ENCODE measurements around the gene OTOF. TPM values are rescaled to one million over a fixed set of nuclear protein-coding genes. Genes with fewer than 3 reads are reported as not detected.

The OTOF gene
- polyA plus RNA-seq, 3 donors, result 0.51 TPM; not detected in 2

- peaks cover 19% of the 10 kb centered on the region for H3K4me1 Mint-ChIP-seq
- H3K79me2 ChIP-seq (ENCODE audit: insufficient read depth, low read length), result no peaks in the 10 kb centered on the region
- H3K36me3 ChIP-seq (replicated peaks in 1 of 2; ENCODE audit: control insufficient read depth in 1 of 2, insufficient read depth in 2 of 2, low read length in 2 of 2), result no peaks in the 10 kb centered on the region
- no peaks in the 10 kb centered on the region for H3K9me3 ChIP-seq (replicated peaks in 1 of 2; ENCODE audit: control insufficient read depth in 1 of 2, insufficient read depth in 1 of 2, low read length in 2 of 2)
- intact Hi-C loops (cut with micrococcal nuclease), result no loop called here
- H3K36me3 Mint-ChIP-seq, result no peaks in the 10 kb centered on the region
- peak overlapping the region in 1 of 7 donors; percentile 26 for H3K27ac Mint-ChIP-seq
- peaks cover 2 to 8% (median 3%) of the 10 kb centered on the region in 3 donors for H3K27me3 Mint-ChIP-seq (ENCODE audit: low read depth in 3 of 3)
- DNase-seq, result no peak
- H3K27ac ChIP-seq (ENCODE audit: low read depth in 1 of 2, low read length in 2 of 2), result no peak overlapping the region
- H3K27me3 ChIP-seq (ENCODE audit: control insufficient read depth in 2 of 2, insufficient read depth in 2 of 2, low read length in 2 of 2), result no peaks in the 10 kb centered on the region
- H3K4me3 ChIP-seq (replicated peaks in 1 of 3; ENCODE audit: low read depth in 2 of 3, low read length in 3 of 3), result no peak overlapping the region
- H3K9me3 Mint-ChIP-seq, result no peaks in the 10 kb centered on the region
- no peak overlapping the region for H3K4me2 ChIP-seq (replicated peaks; ENCODE audit: extremely low read depth, low read length, poor library complexity, severe bottlenecking)
- H3K9ac ChIP-seq (ENCODE audit: insufficient read depth, low read length, poor library complexity, severe bottlenecking), result no peak overlapping the region
- peaks cover 9 to 17% of the 10 kb centered on the region in 2 donors for H3K4me1 ChIP-seq (ENCODE audit: control insufficient read depth in 1 of 2, insufficient read depth in 2 of 2, low read length in 2 of 2)
- WGBS (ENCODE audit: insufficient coverage), result no CpG with 5 or more reads among the region's 2 CpGs
- H3K4me3 Mint-ChIP-seq, result no peak overlapping the region
- no peaks in the 10 kb centered on the region for H4K20me1 ChIP-seq (ENCODE audit: insufficient read depth, low read length)
- peak overlapping the region; percentile 77 for H2AFZ ChIP-seq (ENCODE audit: insufficient read depth, low read depth, low read length, poor library complexity, severe bottlenecking)
- no peak for TF ChIP-seq CTCF (IDR thresholded peaks at IDR 0.05)
Observed at GRCh38 chr2:26410764-26411243, 67.1 kb downstream of the OTOF start.

GRCh38 chr2:26409785-26410184 is 68.1 kb downstream of the OTOF start:
- peaks cover 19% of the 10 kb centered on the region for H3K4me1 Mint-ChIP-seq
- H3K27me3 Mint-ChIP-seq (ENCODE audit: low read depth in 3 of 3), result peaks cover 2 to 8% (median 3%) of the 10 kb centered on the region in 3 donors
- H3K9me3 ChIP-seq (replicated peaks in 1 of 2; ENCODE audit: control insufficient read depth in 1 of 2, insufficient read depth in 1 of 2, low read length in 2 of 2), result no peaks in the 10 kb centered on the region
- WGBS (ENCODE audit: insufficient coverage), result no CpG with 5 or more reads among the region's 1 CpG
- H3K9ac ChIP-seq (ENCODE audit: insufficient read depth, low read length, poor library complexity, severe bottlenecking), result no peak overlapping the region
- no peaks in the 10 kb centered on the region for H4K20me1 ChIP-seq (ENCODE audit: insufficient read depth, low read length)
- H3K9me3 Mint-ChIP-seq, result no peaks in the 10 kb centered on the region
- TF ChIP-seq CTCF (IDR thresholded peaks at IDR 0.05), result no peak
- H3K27ac Mint-ChIP-seq, result no peak overlapping the region
- no peak overlapping the region for H3K4me3 Mint-ChIP-seq
- intact Hi-C loops (cut with micrococcal nuclease), result no loop called here
- H2AFZ ChIP-seq (ENCODE audit: insufficient read depth, low read depth, low read length, poor library complexity, severe bottlenecking), result no peak overlapping the region
- no peaks in the 10 kb centered on the region for H3K36me3 Mint-ChIP-seq
- no peak for DNase-seq
- peaks cover 9 to 17% of the 10 kb centered on the region in 2 donors for H3K4me1 ChIP-seq (ENCODE audit: control insufficient read depth in 1 of 2, insufficient read depth in 2 of 2, low read length in 2 of 2)
- no peak overlapping the region for H3K4me3 ChIP-seq (replicated peaks in 1 of 3; ENCODE audit: low read depth in 2 of 3, low read length in 3 of 3)
- H3K79me2 ChIP-seq (ENCODE audit: insufficient read depth, low read length), result no peaks in the 10 kb centered on the region
- H3K27me3 ChIP-seq (ENCODE audit: control insufficient read depth in 2 of 2, insufficient read depth in 2 of 2, low read length in 2 of 2), result no peaks in the 10 kb centered on the region
- no peaks in the 10 kb centered on the region for H3K36me3 ChIP-seq (replicated peaks in 1 of 2; ENCODE audit: control insufficient read depth in 1 of 2, insufficient read depth in 2 of 2, low read length in 2 of 2)
- H3K27ac ChIP-seq (ENCODE audit: low read depth in 1 of 2, low read length in 2 of 2), result no peak overlapping the region
- no peak overlapping the region for H3K4me2 ChIP-seq (replicated peaks; ENCODE audit: extremely low read depth, low read length, poor library complexity, severe bottlenecking)

Data from CD14-positive monocyte (primary cell).